SU-DHL-6 (cell line): ENCODE measurements around the gene LCOR.

Source experiments
- H2AFZ ChIP-seq: fragments of 200-600 bp; sonication (generic); 2 replicates; pipeline ENCODE4 v1.6.1; 2014; ENCODE audit warnings: low read depth, mild to moderate bottlenecking, moderate library complexity, mixed read lengths, antibody characterized with exemption, low read length; ENCODE audit not compliant: severe bottlenecking
- H3F3A ChIP-seq: fragments of 200-600 bp; shearing (Covaris generic); 2 replicates; pipeline ENCODE4 v1.6.0; 2016; ENCODE audit warnings: antibody characterized with exemption, mild to moderate bottlenecking; ENCODE audit not compliant: insufficient read depth
- H3K27ac ChIP-seq: fragments of 200-600 bp; sonication (generic); 2 replicates; pipeline ENCODE4 v1.5.1; 2016; ENCODE audit warnings: low read depth, mild to moderate bottlenecking, low read length, moderate library complexity, mixed read lengths
- H3K27me3 ChIP-seq: fragments of 200-600 bp; sonication (generic), shearing (Covaris generic); 2 replicates; pipeline ENCODE4 v1.6.0; 2014; ENCODE audit warnings: mild to moderate bottlenecking, low read length
- H3K36me3 ChIP-seq: fragments of 200-600 bp; sonication (generic); 2 replicates; pipeline ENCODE4 v1.6.1; 2014; ENCODE audit warnings: mild to moderate bottlenecking, low read length, mixed read lengths
- H3K4me2 ChIP-seq: fragments of 300-600, 200-600 bp; shearing (Covaris generic), sonication (generic); 2 replicates; pipeline ENCODE4 v1.6.0; 2014; ENCODE audit warnings: low read length, low read depth, mild to moderate bottlenecking; ENCODE audit not compliant: poor library complexity, severe bottlenecking
- H3K4me3 ChIP-seq: fragments of 200-600 bp; sonication (generic); 2 replicates; pipeline ENCODE4 v1.5.1; 2014; ENCODE audit warnings: antibody characterized with exemption, low read length, mild to moderate bottlenecking, mixed read lengths; ENCODE audit not compliant: insufficient read depth, poor library complexity, severe bottlenecking
- H3K79me2 ChIP-seq: fragments of 200-600 bp; sonication (generic); 2 replicates; pipeline ENCODE4 v1.6.1; 2014; ENCODE audit warnings: mild to moderate bottlenecking, low read length, moderate library complexity; ENCODE audit not compliant: insufficient read depth
- H3K9ac ChIP-seq: fragments of 200-600 bp; sonication (generic); 2 replicates; pipeline ENCODE4 v1.7.0; 2014; ENCODE audit warnings: mild to moderate bottlenecking, low read length
- H3K9me2 ChIP-seq: fragments of 200-600 bp; sonication (generic); replicated peaks from 2 replicates; pipeline ENCODE4 v1.6.1; 2014; ENCODE audit warnings: low read length; ENCODE audit not compliant: insufficient read depth
- H3K9me3 ChIP-seq: fragments of 200-600 bp; sonication (generic); 2 replicates; pipeline ENCODE4 v1.6.1; 2014; ENCODE audit warnings: low read length, mixed read lengths; ENCODE audit not compliant: insufficient read depth
- H4K20me1 ChIP-seq: fragments of 200-600 bp; sonication (generic); 2 replicates; pipeline ENCODE4 v1.6.1; 2014; ENCODE audit warnings: low read depth, mild to moderate bottlenecking, antibody characterized with exemption, low read length, moderate library complexity, mixed read lengths
- CTCF ChIP-seq: fragments of 200-600 bp; sonication (generic); IDR thresholded peaks from one replicate; pipeline ENCODE4 v1.5.1; 2017; ENCODE audit warnings: antibody characterized with exemption, mild to moderate bottlenecking, low read length, moderate library complexity; ENCODE audit not compliant: insufficient read depth, poor library complexity, severe bottlenecking
- EZH2phosphoT487 ChIP-seq: fragments of 200-600 bp; sonication (generic), shearing (Covaris generic); conservative IDR thresholded peaks from 2 replicates; pipeline ENCODE4 v1.6.1; 2018; ENCODE audit warnings: mild to moderate bottlenecking, antibody characterized with exemption, low read length, moderate library complexity, mixed read lengths

Gene LCOR

GRCh38 chr10:97043563-97043855 lies 211.4 kb downstream of the LCOR start:
- H3K79me2 ChIP-seq = no peaks in the 10 kb centered on the region
- no peak overlapping the region for H2AFZ ChIP-seq
- H3F3A ChIP-seq = no peaks in the 10 kb centered on the region
- no peak overlapping the region for H3K4me3 ChIP-seq
- H3K27ac ChIP-seq = no peak overlapping the region
- no peak for TF ChIP-seq CTCF
- TF ChIP-seq EZH2phosphoT487 = no peak
- no peaks in the 10 kb centered on the region for H3K9me3 ChIP-seq
- no peak overlapping the region for H3K9ac ChIP-seq
- H3K9me2 ChIP-seq = no peaks in the 10 kb centered on the region
- no peak overlapping the region for H3K4me2 ChIP-seq
- H3K27me3 ChIP-seq = no peaks in the 10 kb centered on the region
- no peaks in the 10 kb centered on the region for H3K36me3 ChIP-seq
- no peaks in the 10 kb centered on the region for H4K20me1 ChIP-seq
